ENCODE data around the gene TTC38. TPM values are rescaled to one million over a fixed set of nuclear protein-coding genes. Genes with fewer than 3 reads are reported as not detected.

The TTC38 gene
- total and polyA plus RNA-seq, 2 donors (not counting 3 experiments of a cell fraction or from before 2014, with no cell fraction given), result 31.6 to 39.7 TPM

GRCh38 chr22:46340676-46341075 is 72.9 kb downstream of the TTC38 start:
- no peaks in the 10 kb centered on the region for H3K9me1 ChIP-seq (replicated peaks; ENCODE audit: control insufficient read depth, extremely low read depth, insufficient read depth, low read length)
- ChIA-PET CTCF (interaction anchor here (0.8 to 1.5 kb wide), 3 partner anchors 9 to 219 kb away, joined by 3 to 7 read pairs (median 4); no protein-coding TSS in a partner anchor), POLR2A (no interaction called here)
- BruUV-seq (replicated peaks), result no TSS peak
- DNase-seq (ENCODE audit: low read depth, low spot score), result no peak
- peaks cover 17 to 35% of the 10 kb centered on the region in 2 experiments for H3K36me3 ChIP-seq (ENCODE audit: control insufficient read depth in 2 of 2, extremely low read depth in 1 of 2, insufficient read depth in 2 of 2, low read length in 2 of 2)
- H3K9me3 ChIP-seq (replicated peaks; ENCODE audit: control insufficient read depth, insufficient read depth, low read length), result no peaks in the 10 kb centered on the region
- no peak overlapping the region for H3K4me3 ChIP-seq (replicated peaks in 1 of 3; ENCODE audit: insufficient read depth in 1 of 3, low read depth in 1 of 3, low read length in 3 of 3)
- peaks cover 32% of the 10 kb centered on the region for H3K79me2 ChIP-seq (ENCODE audit: control insufficient read depth, insufficient read depth, low read length)
- no peak for FAIRE-seq
- H2AFZ ChIP-seq (ENCODE audit: low read depth, low read length), result no peak overlapping the region
- intact Hi-C loops (cut with micrococcal nuclease), result no loop called here
- H3K9ac ChIP-seq (replicated peaks; ENCODE audit: extremely low read depth, insufficient read depth, low read length), result no peak overlapping the region
- TF ChIP-seq JUN (IDR thresholded peaks at IDR 0.05; ENCODE audit: borderline replicate concordance, insufficient read depth, insufficient read length, low read depth) (no peak), MYC (IDR thresholded peaks at IDR 0.05; ENCODE audit: low read depth, low read length) (no peak)
- H3K27me3 ChIP-seq (ENCODE audit: control insufficient read depth in 2 of 2, insufficient read depth in 2 of 2, low read length in 2 of 2), result no peaks in the 10 kb centered on the region
- no peaks in the 10 kb centered on the region for H4K20me1 ChIP-seq (replicated peaks; ENCODE audit: control insufficient read depth, extremely low read depth, insufficient read depth, low read length)
- H3K4me2 ChIP-seq (ENCODE audit: insufficient read depth, low read length), result no peak overlapping the region
- H3K4me1 ChIP-seq (ENCODE audit: control insufficient read depth, extremely low read depth, insufficient read depth, low read length), result peaks cover 7% of the 10 kb centered on the region
- no peak overlapping the region for H3K27ac ChIP-seq (ENCODE audit: insufficient read depth, low read depth, low read length)
- dilution Hi-C loops (cut with MboI; ENCODE audit: extremely low pct_ligation_motif_present, low sequenced_read_pairs), result no loop called here

Other genes starting within 250 kb of the TTC38 start
- gene PPARA, start 117.5 kb upstream of the TTC38 start, total RNA-seq, result 6.6 and 10.7 TPM in 2 replicates
- gene PPARA, start 117.5 kb upstream of the TTC38 start, polyA plus RNA-seq, result 2.9 and 3.1 TPM in 2 replicates
- gene CDPF1, start 17.7 kb upstream of the TTC38 start, total RNA-seq, result 8.5 and 9.7 TPM in 2 replicates
- gene CDPF1, start 17.7 kb upstream of the TTC38 start, polyA plus RNA-seq, result 8.9 and 9.9 TPM in 2 replicates
- gene PKDREJ, start 4.7 kb upstream of the TTC38 start, total RNA-seq, result not detected in 2 replicates
- not detected in 2 replicates for gene PKDREJ, start 4.7 kb upstream of the TTC38 start, polyA plus RNA-seq
- gene GTSE1, start 28.9 kb downstream of the TTC38 start, total RNA-seq, result 57.0 and 57.2 TPM in 2 replicates
- gene GTSE1, start 28.9 kb downstream of the TTC38 start, polyA plus RNA-seq, result 22.5 and 25.9 TPM in 2 replicates
- gene TRMU, start 67.7 kb downstream of the TTC38 start, total RNA-seq, result 60.4 and 65.7 TPM in 2 replicates
- gene TRMU, start 67.7 kb downstream of the TTC38 start, polyA plus RNA-seq, result 39.0 and 42.4 TPM in 2 replicates

Data from endothelial cell of umbilical vein (primary cell).